WTC11 (cell line): ENCODE data around the gene ATP2A2. TPM values are rescaled to one million over a fixed set of nuclear protein-coding genes. Genes with fewer than 3 reads are reported as not detected.

Experiments used
- ATAC-seq: fragments of 200-7000 bp; cut with Tn5 transposase; 2 replicates; pipeline ENCODE4 v1.10.0; 2021; ENCODE audit warnings: mild to moderate bottlenecking, moderate library complexity
- CTCF ChIA-PET: fragments of 300-600 bp; sonication (Branson Sonifier 250); formaldehyde crosslinking; loops from one replicate; lab custom pipeline; 2021; ENCODE audit warnings: antibody characterized with exemption; lab: Charles Lee
- POLR2A ChIA-PET: fragments of 350-600 bp; sonication (Branson Sonifier 250); formaldehyde crosslinking; loops from one replicate; lab custom pipeline; 2021; ENCODE audit warnings: antibody characterized with exemption; lab: Charles Lee
- DNase-seq: peaks from one replicate; pipeline ENCODE4 v3.0.0; 2021; ENCODE audit warnings: low spot score
- H3K27ac Mint-ChIP-seq: 2 replicates; pipeline ENCODE4 v1.8.0; 2021; ENCODE audit warnings: mixed read lengths
- H3K27me3 Mint-ChIP-seq: 2 replicates; pipeline ENCODE4 v1.8.0; 2021; ENCODE audit warnings: low read depth, mild to moderate bottlenecking, moderate library complexity, mixed read lengths
- H3K36me3 Mint-ChIP-seq: 2 replicates; pipeline ENCODE4 v1.8.0; 2021; ENCODE audit warnings: mixed read lengths
- H3K4me1 Mint-ChIP-seq: 2 replicates; pipeline ENCODE4 v1.8.0; 2022; ENCODE audit warnings: mixed read lengths
- H3K4me3 Mint-ChIP-seq: 2 replicates; pipeline ENCODE4 v1.8.0; 2021; ENCODE audit warnings: mild to moderate bottlenecking, moderate library complexity, mixed read lengths
- H3K9me3 Mint-ChIP-seq: 2 replicates; pipeline ENCODE4 v1.8.0; 2021; ENCODE audit warnings: mixed read lengths
- AFF4 ChIP-seq: sonication (generic); formaldehyde crosslinking; IDR thresholded peaks from 2 replicates; pipeline ENCODE4 v1.8.1; 2023; ENCODE audit warnings: mild to moderate bottlenecking, missing genetic modification reagents, borderline replicate concordance
- CDX4 ChIP-seq: fragments of 250-450 bp; sonication (Bioruptor Pico); IDR thresholded peaks from 2 replicates; pipeline ENCODE4 v1.9.0; 2021; ENCODE audit warnings: moderate library complexity, mild to moderate bottlenecking, inconsistent platforms, borderline replicate concordance
- E2F5 ChIP-seq: sonication (generic); formaldehyde crosslinking; IDR thresholded peaks from 2 replicates; pipeline ENCODE4 v1.8.1; 2022; ENCODE audit warnings: mild to moderate bottlenecking, moderate library complexity, missing genetic modification reagents
- ELF4 ChIP-seq: sonication (generic); formaldehyde crosslinking; IDR thresholded peaks from 2 replicates; pipeline ENCODE4 v1.8.1; 2022; ENCODE audit warnings: low read depth, mild to moderate bottlenecking, moderate library complexity, missing genetic modification reagents
- ESRRA ChIP-seq: sonication (generic); formaldehyde crosslinking; IDR thresholded peaks from 2 replicates; pipeline ENCODE4 v1.8.1; 2022; ENCODE audit warnings: mild to moderate bottlenecking, missing genetic modification reagents, borderline replicate concordance
- ETV6 ChIP-seq: sonication (generic); formaldehyde crosslinking; IDR thresholded peaks from 2 replicates; pipeline ENCODE4 v1.8.1; 2022; ENCODE audit warnings: mild to moderate bottlenecking, missing genetic modification reagents
- GRHL2 ChIP-seq: fragments of 250-450 bp; sonication (Bioruptor Pico); IDR thresholded peaks from 2 replicates; pipeline ENCODE4 v1.8.0; 2022; ENCODE audit warnings: mild to moderate bottlenecking, moderate library complexity; ENCODE audit not compliant: insufficient replicate concordance, severe bottlenecking
- GTF2I ChIP-seq: fragments of 250-450 bp; sonication (Bioruptor Pico); conservative IDR thresholded peaks from 2 replicates; pipeline ENCODE4 v1.4.0; 2021; ENCODE audit warnings: mild to moderate bottlenecking
- MAX ChIP-seq: sonication (generic); formaldehyde crosslinking; IDR thresholded peaks from 2 replicates; pipeline ENCODE4 v1.8.0; 2022; ENCODE audit warnings: mild to moderate bottlenecking, missing genetic modification reagents
- MXD4 ChIP-seq: fragments of 250-450 bp; sonication (Bioruptor Pico); IDR thresholded peaks from 2 replicates; pipeline ENCODE4 v1.8.0; 2021; ENCODE audit warnings: mild to moderate bottlenecking, moderate library complexity, borderline replicate concordance
- NFYB ChIP-seq: sonication (generic); formaldehyde crosslinking; conservative IDR thresholded peaks from 2 replicates; pipeline ENCODE4 v1.8.0; 2022; ENCODE audit warnings: low read depth, missing genetic modification reagents
- NR3C1 ChIP-seq: sonication (generic); formaldehyde crosslinking; conservative IDR thresholded peaks from 2 replicates; pipeline ENCODE4 v1.8.1; 2023; ENCODE audit warnings: low read depth, mild to moderate bottlenecking, missing genetic modification reagents
- RORB ChIP-seq: fragments of 250-450 bp; sonication (Bioruptor Pico); IDR thresholded peaks from 2 replicates; pipeline ENCODE4 v1.9.0; 2021; ENCODE audit warnings: mild to moderate bottlenecking
- SMAD4 ChIP-seq: sonication (generic); formaldehyde crosslinking; IDR thresholded peaks from 2 replicates; pipeline ENCODE4 v1.8.0; 2022; ENCODE audit warnings: mild to moderate bottlenecking, missing genetic modification reagents
- TEAD1 ChIP-seq: sonication (generic); formaldehyde crosslinking; IDR thresholded peaks from 2 replicates; pipeline ENCODE4 v1.8.0; 2022; ENCODE audit warnings: mild to moderate bottlenecking, missing genetic modification reagents
- ZMAT4 ChIP-seq: fragments of 250-450 bp; sonication (Bioruptor Pico); IDR thresholded peaks from 2 replicates; pipeline ENCODE4 v1.9.0; 2021; ENCODE audit warnings: mild to moderate bottlenecking
- ZNF532 ChIP-seq: fragments of 250-450 bp; sonication (Bioruptor Pico); IDR thresholded peaks from 2 replicates; pipeline ENCODE4 v1.9.0; 2021; ENCODE audit warnings: mild to moderate bottlenecking, borderline replicate concordance
- ZNF671 ChIP-seq: fragments of 250-450 bp; sonication (Bioruptor Pico); IDR thresholded peaks from 2 replicates; pipeline ENCODE4 v1.8.0; 2021; ENCODE audit warnings: mild to moderate bottlenecking
- total RNA-seq: library from RNA; stranded (reverse); gene quantifications from 3 replicates; pipeline ENCODE4 v1.2.3, GENCODE V29; 2021

ATP2A2 gene
- total RNA-seq, 1 experiment from 2014 or later: 239 TPM

- Mint-ChIP-seq H3K36me3 (peaks cover 39% of the 10 kb centered on the region), H3K27me3 (no peaks in the 10 kb centered on the region), H3K9me3 (no peaks in the 10 kb centered on the region), H3K4me3 (no peak overlapping the region), H3K27ac (no peak overlapping the region), H3K4me1 (peaks cover 6% of the 10 kb centered on the region)
- no peak for TF ChIP-seq AFF4
- TF ChIP-seq GRHL2 (CRISPR knock-in tag): no peak
- no peak for TF ChIP-seq E2F5
- no peak for TF ChIP-seq TEAD1 (CRISPR knock-in tag)
- TF ChIP-seq ESRRA: no peak
- no peak for TF ChIP-seq ETV6
- TF ChIP-seq MXD4 (CRISPR knock-in tag): no peak
- TF ChIP-seq MAX (CRISPR knock-in tag): no peak
- TF ChIP-seq ZMAT4 (CRISPR knock-in tag): no peak
- TF ChIP-seq ELF4 (CRISPR knock-in tag): no peak
- TF ChIP-seq NR3C1: no peak
- TF ChIP-seq RORB: no peak
- no peak for TF ChIP-seq NFYB (CRISPR knock-in tag)
- no peak for TF ChIP-seq GTF2I (CRISPR knock-in tag)
- TF ChIP-seq ZNF671: no peak
- DNase-seq (no peak), ATAC-seq (no peak)
- CTCF ChIA-PET: interaction anchor here (0.9 kb wide), 1 partner anchor 119 kb away, joined by 4 read pairs; no protein-coding TSS in a partner anchor
- POLR2A ChIA-PET: no interaction called here
Observed at GRCh38 chr12:110311903-110312302, 30.9 kb downstream of the ATP2A2 start.

GRCh38 chr12:110312581-110313360, 31.7 kb downstream of the ATP2A2 start:
- DNase-seq (no peak), ATAC-seq (no peak)
- H3K4me3 Mint-ChIP-seq: no peak overlapping the region
- H3K9me3 Mint-ChIP-seq: no peaks in the 10 kb centered on the region
- TF ChIP-seq CDX4 (no peak), SMAD4 (no peak), ZNF532 (CRISPR knock-in tag) (no peak)
- H3K36me3 Mint-ChIP-seq: peaks cover 36% of the 10 kb centered on the region
- H3K27ac Mint-ChIP-seq: peak overlapping the region; percentile 54; the same call in 1 of the 2 replicates
- H3K4me1 Mint-ChIP-seq: peaks cover under 1% of the 10 kb centered on the region
- H3K27me3 Mint-ChIP-seq: no peaks in the 10 kb centered on the region
- ChIA-PET CTCF (interaction anchor here (0.5 to 0.9 kb wide), 3 partner anchors 15 to 119 kb away, joined by 3 to 5 read pairs (median 4); no protein-coding TSS in a partner anchor), POLR2A (no interaction called here)
